H1 (cell line): Measurements from ENCODE around the gene PMEPA1. TPM values are rescaled to one million over a fixed set of nuclear protein-coding genes. Genes with fewer than 3 reads are reported as not detected.

Experiments
- polyA plus RNA-seq, 7 experiments: library from polyadenylated mRNA; depleted of rRNA in 3 of 7; stranded (reverse) in 5 of 7; unstranded in 2 of 7; fragments of >200 nt in 5 of 7; fragments of 200-250 nt in 2 of 7; gene quantifications; 1 replicate in 5 of 7; 2 replicates in 1 of 7; 4 replicates in 1 of 7; pipeline versions ENCODE4 v1.2.1 to v1.2.3, GENCODE V29; 2011 to 2013; ENCODE audit warnings: missing spikeins in 2 of 7, mixed read lengths in 2 of 7
- total RNA-seq: library from RNA; stranded (reverse); fragmentation: NEBNext Ultra II Directional; extraction: Animal tissue kit (Norgen Biotek cat#: 25700); gene quantifications from 2 replicates; pipeline ENCODE4 v1.2.1, GENCODE V29; 2021

Gene PMEPA1
- total and polyA plus RNA-seq, 2 of the 8 experiments (the other 6 are each of a cell fraction or from before 2014, with no cell fraction given): 12.7 to 20.5 TPM

Other genes starting within 250 kb of the PMEPA1 start
- gene CTCFL, start 184.9 kb downstream of the PMEPA1 start, total RNA-seq: 0.80 and 0.82 TPM in 2 replicates
- gene CTCFL, start 184.9 kb downstream of the PMEPA1 start, polyA plus RNA-seq (2011; rRNA removed): 0.30 and 0.75 TPM in 2 replicates
- not detected in 2 replicates for gene PCK1, start 148.9 kb downstream of the PMEPA1 start, total RNA-seq
- gene PCK1, start 148.9 kb downstream of the PMEPA1 start, polyA plus RNA-seq (2011; rRNA removed): not detected in 2 replicates
- not detected in 2 replicates for gene ZBP1, start 89.6 kb downstream of the PMEPA1 start, total RNA-seq
- gene ZBP1, start 89.6 kb downstream of the PMEPA1 start, polyA plus RNA-seq (2011; rRNA removed): not detected in 2 replicates